ENCODE measurements around the gene PARD3B. TPM values are rescaled to one million over a fixed set of nuclear protein-coding genes. Genes with fewer than 3 reads are reported as not detected.

PARD3B gene
- total and polyA plus RNA-seq, 2 of the 4 experiments (the other 2 are of a cell fraction), result 3.3 to 15.6 TPM

- TF ChIP-seq MAFK (IDR thresholded peaks at IDR 0.05; ENCODE audit: low read depth, low read length), result no peak
- TF ChIP-seq MAZ (IDR thresholded peaks at IDR 0.05; ENCODE audit: borderline replicate concordance, low read depth, low read length), result no peak
- TF ChIP-seq, protein P1, sequence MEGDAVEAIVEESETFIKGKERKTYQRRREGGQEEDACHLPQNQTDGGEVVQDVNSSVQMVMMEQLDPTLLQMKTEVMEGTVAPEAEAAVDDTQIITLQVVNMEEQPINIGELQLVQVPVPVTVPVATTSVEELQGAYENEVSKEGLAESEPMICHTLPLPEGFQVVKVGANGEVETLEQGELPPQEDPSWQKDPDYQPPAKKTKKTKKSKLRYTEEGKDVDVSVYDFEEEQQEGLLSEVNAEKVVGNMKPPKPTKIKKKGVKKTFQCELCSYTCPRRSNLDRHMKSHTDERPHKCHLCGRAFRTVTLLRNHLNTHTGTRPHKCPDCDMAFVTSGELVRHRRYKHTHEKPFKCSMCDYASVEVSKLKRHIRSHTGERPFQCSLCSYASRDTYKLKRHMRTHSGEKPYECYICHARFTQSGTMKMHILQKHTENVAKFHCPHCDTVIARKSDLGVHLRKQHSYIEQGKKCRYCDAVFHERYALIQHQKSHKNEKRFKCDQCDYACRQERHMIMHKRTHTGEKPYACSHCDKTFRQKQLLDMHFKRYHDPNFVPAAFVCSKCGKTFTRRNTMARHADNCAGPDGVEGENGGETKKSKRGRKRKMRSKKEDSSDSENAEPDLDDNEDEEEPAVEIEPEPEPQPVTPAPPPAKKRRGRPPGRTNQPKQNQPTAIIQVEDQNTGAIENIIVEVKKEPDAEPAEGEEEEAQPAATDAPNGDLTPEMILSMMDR (conservative IDR thresholded peaks at IDR 0.05; ENCODE audit: low read depth, low read length), result no peak
- TF ChIP-seq CEBPB (IDR thresholded peaks at IDR 0.05; ENCODE audit: low read depth, low read length), result no peak
- TF ChIP-seq POLR2A (IDR thresholded peaks at IDR 0.05; ENCODE audit: low read depth, low read length), result no peak
- TF ChIP-seq FOS (IDR thresholded peaks at IDR 0.05; ENCODE audit: low read depth, low read length), result no peak
- TF ChIP-seq, protein P2, sequence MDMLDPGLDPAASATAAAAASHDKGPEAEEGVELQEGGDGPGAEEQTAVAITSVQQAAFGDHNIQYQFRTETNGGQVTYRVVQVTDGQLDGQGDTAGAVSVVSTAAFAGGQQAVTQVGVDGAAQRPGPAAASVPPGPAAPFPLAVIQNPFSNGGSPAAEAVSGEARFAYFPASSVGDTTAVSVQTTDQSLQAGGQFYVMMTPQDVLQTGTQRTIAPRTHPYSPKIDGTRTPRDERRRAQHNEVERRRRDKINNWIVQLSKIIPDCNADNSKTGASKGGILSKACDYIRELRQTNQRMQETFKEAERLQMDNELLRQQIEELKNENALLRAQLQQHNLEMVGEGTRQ (IDR thresholded peaks at IDR 0.05; ENCODE audit: low read depth, low read length), result no peak
- TF ChIP-seq SMC3 (IDR thresholded peaks at IDR 0.05; ENCODE audit: low read depth, low read length), result no peak
- TF ChIP-seq BHLHE40 (IDR thresholded peaks at IDR 0.05; ENCODE audit: low read depth, low read length), result no peak
- no peak for TF ChIP-seq RFX5 (IDR thresholded peaks at IDR 0.05; ENCODE audit: low read depth, low read length)
- TF ChIP-seq RCOR1 (IDR thresholded peaks at IDR 0.05; ENCODE audit: insufficient replicate concordance, low read length), result no peak
- no peak overlapping the region for H3K9ac ChIP-seq (ENCODE audit: low read depth, low read length)
- no peaks in the 10 kb centered on the region for H3K27me3 ChIP-seq (ENCODE audit: control insufficient read depth, insufficient read depth, low read length)
- H4K20me1 ChIP-seq (ENCODE audit: insufficient read depth, low read length), result no peaks in the 10 kb centered on the region
- no peak overlapping the region for H4K8ac ChIP-seq (ENCODE audit: low read depth in 2 of 2, low read length in 2 of 2)
- 0 out of 2 replicates have a peak overlapping the region, but pooled peaks have one; percentile 0 for H3K4me2 ChIP-seq (ENCODE audit: low read depth, low read length)
- H3K56ac ChIP-seq (ENCODE audit: extremely low read depth, insufficient read depth, low read length), result no peak overlapping the region
- peak overlapping the region; percentile 17; the same call in 1 of the 2 replicates for H3K14ac ChIP-seq (replicated peaks; ENCODE audit: low read depth, low read length)
- no peak overlapping the region for H4K91ac ChIP-seq (ENCODE audit: insufficient read depth, low read depth, low read length)
- no peak overlapping the region for H3K27ac ChIP-seq (ENCODE audit: insufficient read depth, low read length)
- no TSS peak for BruUV-seq (replicated peaks)
- dilution Hi-C loops (cut with HindIII; ENCODE audit: low sequenced_read_pairs, unreplicated experiment) (no loop called here), in situ Hi-C loops (cut with MboI; ENCODE audit: low sequenced_read_pairs) (no loop called here), intact Hi-C loops (cut with micrococcal nuclease) (no loop called here)
- H3K4me1 ChIP-seq (ENCODE audit: control insufficient read depth, insufficient read depth, low read length), result no peaks in the 10 kb centered on the region
- H2AFZ ChIP-seq (replicated peaks; ENCODE audit: low read length, poor library complexity), result peak overlapping the region; percentile 81
- no peak overlapping the region for H2BK15ac ChIP-seq (ENCODE audit: low read depth, low read length)
- H3K18ac ChIP-seq (ENCODE audit: low read depth, low read length), result no peak overlapping the region
- H3K79me1 ChIP-seq (ENCODE audit: low read depth in 1 of 2, low read length in 2 of 2), result no peaks in the 10 kb centered on the region
- H3K4ac ChIP-seq (ENCODE audit: low read depth, low read length), result no peak overlapping the region; the same call in 1 of the 2 replicates
- DNase-seq (peak; percentile 88), ATAC-seq (ENCODE audit: low read depth) (peak; percentile 92)
- no peak overlapping the region for H2AK5ac ChIP-seq (ENCODE audit: low read depth, low read length)
- H2BK5ac ChIP-seq (ENCODE audit: low read depth, low read length, poor library complexity, severe bottlenecking), result peak overlapping the region; percentile 4
- no peak overlapping the region for H4K5ac ChIP-seq (ENCODE audit: low read depth, low read length)
- H3K9me3 ChIP-seq (ENCODE audit: control insufficient read depth, insufficient read depth, low read length), result no peaks in the 10 kb centered on the region
- H3K23ac ChIP-seq (ENCODE audit: low read depth, low read length), result no peak overlapping the region
- H3K4me3 ChIP-seq (ENCODE audit: insufficient read depth, low read depth, low read length), result no peak overlapping the region
- ChIA-PET CTCF (interaction anchor here (1.6 kb wide), 1 partner anchor 23 kb away, joined by 3 read pairs; no protein-coding TSS in a partner anchor), POLR2A (ENCODE audit: unreplicated experiment) (no interaction called here)
- peak overlapping the region; percentile 38; the same call in 1 of the 2 replicates for H2BK120ac ChIP-seq (ENCODE audit: low read depth, low read length)
- peaks cover 3% of the 10 kb centered on the region; the same call in 1 of the 2 replicates for H3K36me3 ChIP-seq (ENCODE audit: control insufficient read depth, insufficient read depth, low read length)
- peak overlapping the region; percentile 82 for H2AK9ac ChIP-seq (replicated peaks; ENCODE audit: low read depth, low read length, poor library complexity)
- H2BK20ac ChIP-seq (ENCODE audit: low read depth, low read length), result 0 out of 2 replicates have a peak overlapping the region, but pooled peaks have one; percentile 39
- peaks cover 4% of the 10 kb centered on the region; the same call in 1 of the 2 replicates for H3K9me1 ChIP-seq (ENCODE audit: insufficient read depth, low read length)
- no CpG with 5 or more reads among the region's 3 CpGs for WGBS, 2 experiments (ENCODE audit: extremely low coverage in 2 of 2, insufficient read length in 1 of 2)
Measured at GRCh38 chr2:205198140-205198525, 652.9 kb downstream of the PARD3B start.
